HTR-8/SVneo (cell line): ENCODE measurements around the gene KRTAP12-3.
"Not testable (repeated sequence)": the region's sequence is repeated elsewhere in the genome, so short reads cannot be mapped to it uniquely, and the experiment has no call there.

Experiments
- DNase-seq: peaks from one replicate; pipeline ENCODE4 v3.0.0; 2011; ENCODE audit warnings: low spot score, mixed read lengths; ENCODE audit not compliant: insufficient read length
- FAIRE-seq: peaks from 2 replicates; lab custom pipeline; 2011; peaks lifted over from hg19 to GRCh38; lab: Jason Lieb, UNC

The KRTAP12-3 gene

DNA sequence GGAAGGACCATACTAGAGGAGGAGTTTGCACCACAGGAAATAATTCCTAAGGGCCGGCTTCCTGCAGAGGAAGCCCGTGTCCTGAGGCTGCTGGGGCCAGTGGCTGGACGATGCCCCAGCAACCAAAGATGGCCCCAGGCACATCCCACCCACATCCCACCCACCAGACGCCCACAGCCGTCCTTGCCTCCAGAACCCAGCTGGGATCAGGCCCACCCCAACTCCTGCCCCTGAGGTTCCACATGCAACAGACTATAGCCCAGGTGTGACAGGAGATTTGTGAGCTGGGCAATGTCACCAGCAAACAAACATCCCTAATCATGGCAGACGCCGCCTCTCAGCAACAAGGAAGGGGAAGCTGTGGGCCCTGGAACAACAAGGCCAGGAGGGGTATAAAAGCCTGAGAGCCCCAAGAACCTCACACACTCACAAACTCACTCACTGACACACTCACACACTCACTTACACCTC is 31.0 kb upstream of the KRTAP12-3 start, which contains the start of gene KRTAP10-9:
TSS of gene KRTAP10-9 (plus strand) at position 421 of the 471 bp plus-strand sequence. CDS start 79 bp downstream, outside the sequence.
- DNase-seq: no peak
- FAIRE-seq: no peak

DNA sequence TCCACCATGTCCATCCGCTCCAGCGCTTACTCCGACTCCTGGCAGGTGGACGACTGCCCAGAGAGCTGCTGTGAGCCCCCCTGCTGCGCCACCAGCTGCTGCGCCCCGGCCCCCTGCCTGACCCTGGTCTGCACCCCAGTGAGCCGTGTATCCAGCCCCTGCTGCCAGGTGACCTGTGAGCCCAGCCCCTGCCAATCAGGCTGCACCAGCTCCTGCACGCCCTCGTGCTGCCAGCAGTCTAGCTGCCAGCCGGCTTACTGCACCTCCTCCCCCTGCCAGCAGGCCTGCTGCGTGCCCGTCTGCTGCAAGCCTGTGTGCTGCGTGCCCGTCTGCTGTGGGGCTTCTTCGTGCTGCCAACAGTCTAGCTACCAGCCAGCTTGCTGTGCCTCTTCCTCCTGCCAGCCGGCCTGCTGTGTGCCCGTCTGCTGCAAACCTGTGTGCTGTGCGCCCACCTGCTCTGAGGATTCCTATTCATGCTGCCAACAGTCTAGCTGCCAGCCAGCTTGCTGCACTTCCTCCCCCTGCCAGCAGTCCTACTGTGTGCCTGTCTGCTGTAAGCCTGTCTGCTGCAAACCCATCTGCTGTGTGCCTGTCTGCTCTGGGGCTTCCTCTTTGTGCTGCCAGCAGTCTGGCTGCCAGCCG is 30.4 kb upstream of the KRTAP12-3 start:
- DNase-seq, FAIRE-seq: not testable (repeated sequence)

DNA sequence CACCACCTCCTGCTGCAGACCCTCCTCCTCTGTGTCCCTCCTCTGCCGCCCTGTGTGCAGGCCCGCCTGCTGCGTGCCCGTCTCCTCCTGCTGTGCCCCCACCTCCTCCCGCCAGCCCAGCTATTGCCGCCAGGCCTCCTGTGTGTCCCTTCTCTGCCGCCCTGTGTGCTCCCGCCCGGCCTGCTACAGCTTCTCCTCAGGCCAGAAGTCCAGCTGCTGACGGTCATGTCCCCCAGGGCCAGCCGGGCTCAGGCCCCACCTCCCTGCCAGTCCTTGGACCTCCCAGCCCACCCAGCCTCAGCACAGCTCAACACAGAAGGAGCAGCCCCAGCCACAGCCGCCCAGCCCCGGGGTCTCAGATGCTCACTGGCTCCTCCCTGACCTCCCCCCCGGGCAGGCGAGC is 29.9 kb upstream of the KRTAP12-3 start:
- DNase-seq, FAIRE-seq: not testable (repeated sequence)

DNA sequence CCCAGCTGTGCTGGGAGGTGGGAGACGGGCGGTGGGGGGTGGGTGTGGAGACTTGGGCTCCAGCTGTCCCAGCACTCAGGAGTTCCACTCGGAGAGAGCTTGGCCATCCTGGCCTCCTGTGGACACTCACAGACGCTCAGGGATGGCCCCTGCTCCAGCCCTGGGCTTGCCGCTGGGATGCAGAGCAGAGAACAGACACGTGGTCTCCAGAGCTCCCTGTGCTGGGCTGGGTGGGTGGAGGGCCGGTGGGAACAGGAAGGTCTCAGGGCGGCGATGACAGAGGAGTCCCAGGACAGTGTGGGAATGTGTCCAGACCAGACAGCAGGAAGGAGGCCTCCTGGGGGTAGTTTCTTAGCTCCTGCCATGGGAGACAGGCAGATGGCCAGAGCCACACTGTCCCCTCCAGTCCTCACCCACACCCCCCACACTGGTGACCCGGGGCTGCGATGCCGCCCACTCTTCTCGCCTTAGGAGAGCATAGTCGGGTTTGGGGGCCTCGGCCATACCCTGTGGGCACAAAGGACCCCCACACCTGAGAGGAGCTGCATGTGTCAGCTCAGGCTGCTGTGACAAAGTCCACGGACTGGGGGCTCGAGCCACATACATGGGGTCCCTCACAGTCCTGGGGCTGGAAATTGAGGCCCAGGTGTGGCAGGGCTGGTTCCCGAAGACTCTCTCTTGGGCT is 28.9 kb upstream of the KRTAP12-3 start:
- no peak for FAIRE-seq

DNA sequence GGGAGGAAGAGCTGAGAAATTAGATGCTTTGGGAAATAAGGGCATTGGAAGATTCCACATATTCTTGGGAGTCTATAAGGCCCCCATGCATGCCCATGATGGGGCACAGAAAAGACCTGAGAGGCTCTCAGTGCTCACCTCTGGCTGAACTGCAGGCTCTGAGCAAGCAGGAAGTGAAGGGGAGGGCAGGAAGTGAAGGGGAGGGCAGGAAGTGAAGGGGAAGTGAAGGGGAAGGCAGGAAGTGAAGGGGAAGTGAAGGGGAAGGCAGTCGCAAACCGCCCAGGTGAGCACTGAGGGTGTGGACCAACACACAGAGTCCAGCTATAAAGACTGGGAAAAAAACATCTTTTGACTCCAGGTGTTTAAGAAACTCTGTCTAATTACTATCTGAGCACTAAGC is 27.3 kb upstream of the KRTAP12-3 start:
- FAIRE-seq: no peak
- DNase-seq: no peak

More for the DNA sequence above, 28.9 kb upstream of the KRTAP12-3 start:
- no peak for DNase-seq

DNA sequence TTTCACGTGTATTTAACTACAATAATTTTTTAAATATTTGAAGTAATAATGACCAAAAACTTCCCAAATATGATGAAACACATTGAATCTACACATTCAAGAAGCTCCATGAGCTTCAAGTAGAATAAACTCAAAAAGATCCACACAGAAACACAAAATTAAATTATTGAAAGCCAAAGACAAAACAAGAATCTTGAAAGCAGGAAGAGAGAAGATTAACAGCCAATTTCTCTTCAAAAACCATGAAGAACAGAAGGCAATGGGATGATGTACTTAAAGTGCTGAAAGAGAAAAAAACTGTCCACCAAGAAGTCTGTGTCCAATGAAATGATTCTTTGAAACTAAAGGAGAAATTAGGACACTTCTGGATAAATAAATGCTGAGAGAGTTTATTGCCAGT is 25.7 kb upstream of the KRTAP12-3 start:
- DNase-seq (no peak), FAIRE-seq (no peak)

DNA sequence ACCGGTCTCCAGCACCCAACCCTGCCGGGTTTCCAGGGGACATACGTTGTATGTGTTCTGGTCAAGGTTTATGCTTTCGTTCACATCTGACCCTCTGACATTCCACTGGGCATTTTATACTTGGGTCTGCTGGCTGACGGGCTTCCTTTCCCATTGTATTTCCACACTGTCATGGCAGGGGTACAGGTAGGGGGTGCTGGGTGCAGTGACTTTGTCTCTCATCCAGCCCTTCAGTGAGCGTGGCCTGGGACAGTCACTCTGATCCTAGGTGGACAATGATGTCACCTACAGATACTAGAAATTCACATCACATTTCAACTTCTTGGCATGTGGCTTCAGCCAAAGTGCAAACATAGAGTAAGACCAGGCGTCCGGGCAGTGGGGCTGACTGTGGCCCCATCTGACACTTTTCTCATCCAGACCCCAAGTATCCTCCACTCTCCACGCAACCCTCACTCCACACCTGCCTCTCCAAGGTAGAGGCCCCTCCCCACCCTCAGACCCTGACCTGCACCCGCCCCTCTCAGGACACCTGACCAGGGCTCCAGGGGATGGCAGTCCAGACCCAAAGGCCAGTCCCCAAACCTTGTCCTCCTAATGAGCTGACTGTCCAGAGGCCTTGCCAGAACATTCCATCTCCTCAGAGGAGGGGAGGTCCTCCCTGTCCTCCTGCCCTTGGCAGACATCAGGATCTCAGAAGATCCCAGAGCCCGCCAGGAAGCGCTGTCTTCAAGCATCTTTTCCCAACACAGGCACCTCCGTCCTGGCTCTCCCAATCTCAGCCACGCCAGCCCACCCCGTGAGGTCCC is 21.3 kb upstream of the KRTAP12-3 start:
- no peak for FAIRE-seq
- DNase-seq: no peak

DNA sequence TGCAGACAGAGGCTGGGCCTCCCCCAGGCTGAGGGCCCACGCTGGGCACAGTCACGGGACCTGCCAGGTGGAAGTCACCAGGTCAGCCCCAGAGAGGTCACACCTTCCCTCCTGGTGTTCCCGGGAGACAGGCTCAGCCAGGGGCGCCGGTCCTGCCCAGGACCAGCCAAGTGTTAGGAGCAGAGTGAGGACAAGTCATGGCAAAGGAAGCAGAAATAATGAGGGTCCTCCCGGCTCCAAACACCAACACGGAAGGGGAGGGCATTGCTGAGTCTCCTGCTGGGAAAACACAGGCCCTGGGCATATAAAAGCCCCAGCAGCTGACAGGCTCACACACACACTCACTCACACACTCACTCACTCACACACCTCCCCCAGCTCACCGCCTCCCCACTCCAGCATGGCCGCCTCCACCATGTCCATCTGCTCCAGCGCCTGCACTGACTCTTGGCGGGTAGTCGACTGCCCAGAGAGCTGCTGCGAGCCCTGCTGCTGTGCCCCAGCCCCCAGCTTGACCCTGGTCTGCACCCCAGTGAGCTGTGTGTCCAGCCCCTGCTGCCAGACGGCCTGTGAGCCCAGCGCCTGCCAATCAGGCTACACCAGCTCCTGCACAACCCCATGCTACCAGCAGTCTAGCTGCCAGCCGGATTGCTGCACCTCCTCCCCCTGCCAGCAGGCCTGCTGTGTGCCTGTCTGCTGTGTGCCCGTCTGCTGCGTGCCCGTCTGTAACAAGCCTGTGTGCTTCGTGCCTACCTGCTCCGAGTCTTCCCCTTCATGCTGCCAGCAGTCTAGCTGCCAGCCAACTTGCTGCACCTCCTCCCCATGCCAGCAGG is 20.5 kb upstream of the KRTAP12-3 start, which contains the start of gene KRTAP10-10:
TSS of gene KRTAP10-10 (plus strand) at position 339 of the 833 bp plus-strand sequence. CDS start at position 401, 62 bp downstream.
- DNase-seq (no peak), FAIRE-seq (peak; percentile 65)

DNA sequence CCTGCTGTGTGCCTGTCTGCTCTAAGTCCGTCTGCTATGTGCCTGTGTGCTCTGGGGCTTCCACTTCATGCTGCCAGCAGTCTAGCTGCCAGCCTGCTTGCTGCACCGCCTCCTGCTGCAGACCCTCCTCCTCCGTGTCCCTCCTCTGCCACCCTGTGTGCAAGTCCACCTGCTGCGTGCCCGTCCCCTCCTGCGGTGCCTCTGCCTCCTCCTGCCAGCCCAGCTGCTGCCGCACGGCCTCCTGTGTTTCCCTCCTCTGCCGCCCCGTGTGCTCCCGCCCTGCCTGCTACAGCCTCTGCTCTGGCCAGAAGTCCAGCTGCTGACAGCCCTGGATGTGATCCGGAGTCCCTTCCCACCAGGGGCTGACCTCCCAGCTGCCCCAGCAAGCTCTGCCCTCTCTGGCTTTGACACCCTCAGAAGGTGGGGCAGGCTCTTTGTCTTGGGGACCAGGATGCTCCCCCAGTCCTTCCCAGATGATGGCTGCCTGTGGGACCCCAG is 19.8 kb upstream of the KRTAP12-3 start:
- not testable (repeated sequence) for DNase-seq
- peak; percentile 72 for FAIRE-seq

DNA sequence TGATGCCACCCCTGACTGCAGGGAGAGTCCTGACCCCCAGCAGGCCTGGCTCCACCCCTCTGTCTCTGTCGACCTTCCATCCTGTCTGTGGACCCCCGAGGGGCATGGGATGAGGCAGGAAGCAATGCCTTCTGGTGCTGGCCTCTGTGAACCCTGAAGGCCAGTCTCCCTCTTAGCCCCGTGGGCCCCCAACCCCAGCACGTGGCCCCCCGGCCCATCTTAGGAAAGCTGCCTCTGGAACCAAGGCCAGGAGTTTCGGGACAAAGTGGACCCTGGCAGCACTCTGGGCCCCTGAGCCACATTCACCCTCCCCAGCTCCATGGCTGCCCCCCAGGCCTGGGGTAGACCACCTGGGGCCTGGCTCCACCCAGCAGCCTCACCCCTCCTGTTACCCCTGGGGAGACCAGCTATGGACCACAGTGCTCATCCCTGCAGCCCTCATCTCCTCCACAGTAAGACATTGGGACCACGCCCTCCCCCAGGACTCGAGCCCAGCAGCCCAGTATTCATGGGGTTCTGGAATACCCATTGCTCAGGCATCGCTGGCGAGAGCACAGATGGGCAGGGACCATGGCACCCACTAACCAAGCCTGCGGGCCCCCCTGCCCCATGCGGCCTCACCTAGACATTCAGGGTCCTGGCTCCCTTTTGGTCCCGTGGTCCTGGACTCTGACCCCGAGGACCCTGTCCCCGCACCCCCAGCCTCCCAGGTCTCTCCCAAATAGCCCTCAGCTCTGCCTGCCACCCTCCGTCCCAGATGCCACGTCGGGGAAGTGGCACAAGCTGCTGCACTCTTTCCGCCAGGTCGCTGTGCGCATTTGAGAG is 19.0 kb upstream of the KRTAP12-3 start:
- DNase-seq, FAIRE-seq: not testable (repeated sequence)

DNA sequence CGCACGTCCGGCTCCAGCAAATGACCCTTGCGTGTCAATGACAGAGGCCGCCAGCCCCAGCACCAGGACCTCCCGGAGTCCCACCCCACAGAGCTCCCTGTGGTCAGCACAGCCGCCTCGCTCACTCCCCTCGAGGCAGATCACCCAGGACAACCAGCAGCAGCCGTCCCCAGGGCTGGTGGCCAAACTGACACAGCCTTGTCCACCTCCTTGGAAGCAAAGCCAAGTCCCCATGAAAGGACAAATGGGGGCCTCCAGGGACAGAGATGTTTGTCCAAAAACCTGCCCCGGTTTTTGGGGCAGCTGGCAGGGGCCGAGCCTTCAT is 18.4 kb upstream of the KRTAP12-3 start:
- FAIRE-seq (no peak), DNase-seq (no peak)

DNA sequence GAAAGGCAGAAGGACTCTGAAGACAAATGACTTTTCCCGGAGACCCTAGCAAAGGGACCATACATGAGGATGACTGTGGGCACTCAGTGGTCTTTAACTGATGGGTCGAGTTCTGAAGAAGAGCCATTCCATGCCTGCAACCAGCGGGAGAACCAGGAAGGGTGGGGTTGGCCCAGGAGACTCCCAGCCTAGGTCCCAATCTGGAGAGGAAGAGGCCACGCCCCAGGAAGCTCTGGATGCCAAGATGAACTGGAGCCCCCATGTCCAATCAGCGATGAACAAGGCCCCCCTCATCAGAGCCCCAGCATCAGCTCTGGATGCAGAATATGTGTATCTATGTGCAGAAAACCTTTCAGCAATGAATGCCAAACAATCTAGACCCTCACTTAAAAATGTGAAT is 17.0 kb upstream of the KRTAP12-3 start:
- DNase-seq (no peak), FAIRE-seq (no peak)

DNA sequence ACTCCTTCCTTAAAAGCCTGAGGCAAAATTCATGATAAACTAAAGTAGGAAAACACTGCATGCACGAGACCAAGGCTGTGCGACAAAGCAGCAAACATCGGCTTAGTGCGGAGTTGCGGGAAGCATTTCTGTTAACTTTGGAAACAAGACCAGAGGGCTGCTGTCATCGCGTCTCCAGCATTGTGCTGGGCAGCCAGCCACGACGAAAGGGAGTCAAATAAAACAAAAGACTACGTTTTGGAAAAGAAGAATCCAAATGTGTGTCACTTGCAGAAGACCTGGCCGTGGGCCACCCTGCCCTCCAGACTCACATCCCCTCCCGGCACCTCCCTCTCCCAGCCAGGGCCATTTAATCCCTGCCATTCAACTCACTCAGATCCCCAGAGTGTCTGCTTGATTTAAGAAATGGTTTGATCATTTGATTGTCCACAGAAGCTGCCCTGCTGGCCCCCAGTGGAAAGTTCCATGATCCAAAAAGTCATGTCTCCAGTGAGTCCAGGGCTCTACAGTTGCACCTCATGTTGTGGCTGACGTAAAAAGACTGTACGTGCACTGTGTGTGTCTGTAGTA is 13.9 kb upstream of the KRTAP12-3 start:
- FAIRE-seq: no peak
- no peak for DNase-seq

DNA sequence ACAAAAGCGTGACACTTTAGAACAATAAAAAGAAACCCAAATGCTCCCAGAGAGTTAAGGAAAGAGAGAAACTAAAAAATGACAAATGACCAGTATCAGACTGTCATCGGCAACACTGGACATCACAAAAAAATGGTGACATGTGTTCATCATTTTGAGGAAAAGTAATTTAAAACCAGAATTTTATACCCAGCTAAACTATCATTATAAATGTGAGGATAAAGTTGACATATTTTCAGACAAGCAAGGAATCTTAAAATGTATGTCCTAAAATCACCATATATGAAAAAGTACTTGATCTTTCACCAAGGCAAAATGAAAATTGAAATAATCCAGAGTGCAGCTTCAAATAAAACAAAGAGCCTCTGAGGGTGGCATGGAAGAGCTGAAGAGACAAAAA is 12.9 kb upstream of the KRTAP12-3 start:
- DNase-seq: no peak
- FAIRE-seq: no peak

DNA sequence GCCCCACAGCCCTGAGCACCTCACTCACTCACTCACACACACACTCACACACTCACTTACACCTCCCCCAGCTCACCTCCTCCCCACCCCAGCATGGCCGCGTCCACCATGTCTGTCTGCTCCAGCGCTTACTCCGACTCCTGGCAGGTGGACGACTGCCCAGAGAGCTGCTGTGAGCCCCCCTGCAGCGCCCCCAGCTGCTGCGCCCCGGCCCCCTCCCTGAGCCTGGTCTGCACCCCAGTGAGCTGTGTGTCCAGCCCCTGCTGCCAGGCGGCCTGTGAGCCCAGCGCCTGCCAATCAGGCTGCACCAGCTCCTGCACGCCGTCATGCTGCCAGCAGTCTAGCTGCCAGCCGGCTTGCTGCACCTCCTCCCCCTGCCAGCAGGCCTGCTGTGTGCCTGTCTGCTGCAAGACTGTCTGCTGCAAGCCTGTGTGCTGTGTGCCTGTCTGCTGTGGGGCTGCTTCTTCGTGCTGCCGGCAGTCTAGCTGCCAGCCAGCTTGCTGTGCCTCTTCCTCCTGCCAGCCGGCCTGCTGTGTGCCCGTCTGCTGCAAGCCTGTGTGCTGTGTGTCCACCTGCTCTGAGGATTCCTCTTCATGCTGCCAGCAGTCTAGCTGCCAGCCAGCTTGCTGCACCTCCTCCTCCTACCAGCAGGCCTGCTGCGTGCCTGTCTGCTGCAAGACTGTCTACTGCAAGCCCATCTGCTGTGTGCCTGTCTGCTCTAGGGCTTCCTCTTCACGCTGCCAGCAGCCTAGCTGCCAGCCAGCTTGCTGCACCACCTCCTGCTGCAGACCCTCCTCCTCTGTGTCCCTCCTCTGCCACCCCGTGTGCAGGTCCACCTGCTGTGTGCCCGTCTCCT is 11.1 kb upstream of the KRTAP12-3 start, which contains the start of gene KRTAP10-11:
TSS of gene KRTAP10-11 (plus strand) at position 49 of the 856 bp plus-strand sequence. CDS start at position 94, 45 bp downstream.
- peak; percentile 9 for FAIRE-seq
- not testable (repeated sequence) for DNase-seq

DNA sequence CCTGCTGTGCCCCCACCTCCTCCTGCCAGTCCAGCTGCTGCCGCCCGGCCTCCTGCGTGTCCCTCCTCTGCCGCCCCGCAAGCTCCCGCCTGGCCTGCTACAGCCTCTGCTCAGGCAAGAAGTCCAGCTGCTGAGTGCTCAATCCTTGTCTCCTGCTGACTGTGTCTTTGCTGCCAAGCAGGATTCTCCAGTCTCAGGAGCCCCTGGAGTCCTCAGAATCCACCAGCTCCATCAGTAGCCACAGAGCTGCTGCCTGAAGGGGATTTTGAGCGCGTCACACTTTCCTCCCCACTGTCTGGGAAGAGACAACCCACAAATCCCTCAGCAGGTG is 10.5 kb upstream of the KRTAP12-3 start:
- DNase-seq (no peak), FAIRE-seq (no peak)

DNA sequence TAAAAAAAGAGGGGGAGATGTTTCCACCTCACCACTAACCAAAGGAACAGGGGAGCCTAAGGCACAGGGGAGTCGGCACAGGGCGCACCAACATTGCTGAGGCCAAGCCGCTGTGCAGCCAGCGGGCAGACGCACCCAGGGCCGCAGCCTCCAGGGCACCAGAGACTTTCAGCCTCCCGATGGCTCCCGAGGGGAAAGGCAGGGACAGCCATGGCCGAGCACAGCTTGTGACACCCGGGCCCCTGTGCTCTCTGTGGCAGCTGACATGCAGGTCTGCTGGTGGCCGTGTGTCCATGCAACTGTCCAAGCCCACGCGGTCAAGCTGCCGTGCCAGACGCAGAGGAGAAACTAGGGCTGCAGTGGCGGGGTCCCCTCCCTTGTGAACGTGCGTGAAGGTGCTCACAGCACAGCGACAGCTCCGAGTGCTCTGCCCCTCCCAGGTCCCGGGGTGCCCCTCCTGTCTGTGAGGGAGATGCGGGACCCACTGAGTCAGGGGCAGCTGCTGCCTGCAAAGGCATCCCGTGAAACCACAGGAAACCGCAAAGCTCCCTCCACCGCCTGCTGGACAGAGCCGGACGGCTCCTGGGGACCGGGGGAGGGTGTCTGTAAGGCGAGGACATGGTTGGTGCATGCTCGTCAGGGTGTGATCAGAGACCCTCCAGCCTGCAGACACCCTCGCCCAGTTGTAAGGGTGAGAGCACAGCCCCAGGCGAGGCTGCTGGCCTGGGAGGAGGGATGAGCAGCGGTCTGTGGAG is 9.0 kb upstream of the KRTAP12-3 start:
- no peak for FAIRE-seq

More for the DNA sequence above, 9.0 kb upstream of the KRTAP12-3 start:
- no peak for DNase-seq
